ENCODE data around the gene TTC9. TPM values are rescaled to one million over a fixed set of nuclear protein-coding genes. Genes with fewer than 3 reads are reported as not detected.

Gene TTC9
- total and polyA plus RNA-seq, 9 of the 15 experiments (the other 6 are each of a cell fraction or from before 2014, with no cell fraction given) = 0.07 TPM; not detected in 8

DNA sequence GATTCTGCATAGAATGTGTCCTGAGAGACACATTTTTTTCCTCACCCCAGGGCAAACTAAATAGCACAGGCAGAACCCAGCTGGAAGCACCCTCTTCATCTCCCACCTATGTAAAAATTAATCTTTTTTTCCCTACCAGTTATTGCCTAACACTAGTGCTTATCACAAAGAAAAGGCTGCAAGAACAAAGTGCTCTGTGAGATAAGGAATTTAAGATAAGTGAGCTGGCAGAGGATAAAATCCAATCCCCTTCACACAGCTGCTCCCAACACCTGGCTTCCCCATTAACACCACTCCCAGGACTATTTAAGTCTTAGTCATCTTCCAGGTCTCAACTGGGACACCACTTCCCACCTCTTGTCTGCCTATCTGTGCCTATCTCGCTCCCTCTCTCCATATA, 75.2 kb downstream of the TTC9 start (continued):
- no peak for TF ChIP-seq E2F4 (CRISPR knock-in tag; IDR thresholded peaks at IDR 0.05; ENCODE audit: low read depth)

DNA sequence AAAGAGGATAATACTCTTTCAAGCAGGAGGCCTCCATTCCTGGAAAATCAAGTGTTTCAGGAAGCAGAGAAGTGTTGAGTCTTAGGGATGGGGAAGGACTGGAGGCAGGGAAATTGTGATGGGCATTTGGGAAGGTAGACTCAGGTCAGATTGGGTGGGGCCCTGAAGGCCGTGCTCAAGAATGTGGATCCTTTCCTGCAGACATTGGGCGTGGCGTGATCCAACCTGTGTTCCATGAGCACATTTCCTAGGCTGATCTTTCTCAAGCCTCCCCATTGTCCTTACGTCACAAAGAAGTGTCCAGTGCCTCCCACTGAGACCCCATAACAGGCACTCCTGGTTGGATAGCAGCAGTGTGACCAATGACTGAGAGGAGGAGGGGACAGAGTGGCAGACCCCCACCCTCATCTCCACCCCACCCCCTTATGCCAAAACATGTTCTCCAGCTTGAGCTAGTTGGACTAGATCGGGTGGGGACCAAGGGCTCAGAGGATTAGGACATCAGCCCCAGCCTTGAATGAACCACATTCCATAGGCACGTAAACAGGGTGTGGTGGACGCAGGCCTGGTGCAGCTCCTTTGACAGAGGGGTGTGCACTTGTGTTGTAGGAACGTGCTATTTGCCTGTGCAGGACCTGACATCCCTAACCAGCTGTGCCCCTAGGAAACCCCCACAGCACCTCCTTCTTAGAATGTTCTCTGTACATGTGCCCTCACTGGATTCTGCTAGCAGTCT, 76.8 kb downstream of the TTC9 start:
- no peaks in the 10 kb centered on the region for H3K79me2 ChIP-seq (ENCODE audit: control insufficient read depth, insufficient read depth, low read length)
- FAIRE-seq (no peak), DNase-seq (ENCODE audit: extremely low read depth in 1 of 4, low spot score in 3 of 4) (no peak), ATAC-seq (no peak)
- H3K4me1 ChIP-seq (replicated peaks in 1 of 2; ENCODE audit: control insufficient read depth in 2 of 2, insufficient read depth in 2 of 2, low read length in 2 of 2) = no peaks in the 10 kb centered on the region
- ChIA-PET CTCF (ENCODE audit: low intra/inter-chr PET ratio) (no interaction called here), POLR2A (no interaction called here)
- intact Hi-C loops (cut with micrococcal nuclease) (loop anchor here (10.0 kb wide), 1 partner anchor 94 kb away; no protein-coding TSS in a partner anchor), in situ Hi-C loops (cut with MboI) (no loop called here)
- no peaks in the 10 kb centered on the region for H3K9me1 ChIP-seq (ENCODE audit: control insufficient read depth, insufficient read depth, low read length)
- no peak overlapping the region for H2AFZ ChIP-seq (ENCODE audit: low read depth, low read length)
- no peaks in the 10 kb centered on the region for H3K36me3 ChIP-seq (ENCODE audit: control insufficient read depth, insufficient read depth, low read length)
- no peak overlapping the region for H3K4me3 ChIP-seq
- BruUV-seq (replicated peaks) = no TSS peak
- H4K20me1 ChIP-seq (replicated peaks; ENCODE audit: control insufficient read depth, insufficient read depth, low read length) = no peaks in the 10 kb centered on the region
- TF ChIP-seq ARID4B (CRISPR knock-in tag; IDR thresholded peaks at IDR 0.05) (no peak), CCNT2 (IDR thresholded peaks at IDR 0.05; ENCODE audit: borderline replicate concordance, extremely low read depth, insufficient read length, low read depth, low read length) (no peak)
- H3K9me3 ChIP-seq (replicated peaks; ENCODE audit: control insufficient read depth, insufficient read depth, low read depth, low read length) = no peaks in the 10 kb centered on the region
- no peak overlapping the region for H3K9ac ChIP-seq (ENCODE audit: insufficient read depth in 1 of 2, low read depth in 2 of 2, low read length in 2 of 2)
- H3K27ac ChIP-seq (ENCODE audit: extremely low read depth, low read depth, low read length) = no peak overlapping the region
- no peak overlapping the region for H3K4me2 ChIP-seq (ENCODE audit: insufficient read depth, low read length)
- WGBS (ENCODE audit: insufficient coverage, low coverage, missing lambda C conversion rate) = 0% methylated on average over 6 of the region's 8 CpGs
- peaks cover 0 to 6% of the 10 kb centered on the region in 2 experiments; a peak in 2 of 5 replicates for H3K27me3 ChIP-seq (ENCODE audit: control insufficient read depth in 2 of 2, insufficient read depth in 2 of 2, low read length in 2 of 2)
